Heart left ventricle (tissue), 16 donors: ENCODE data around the gene FADS3. TPM values are rescaled to one million over a fixed set of nuclear protein-coding genes. Genes with fewer than 3 reads are reported as not detected.

Source experiments
- ATAC-seq, 4 donors: fragments of 200-7000 bp; cut with Tn5 transposase; one replicate each; pipeline ENCODE4 v1.9.1; 2020 to 2022; ENCODE audit warnings: moderate library complexity in 4 of 4, mild to moderate bottlenecking in 3 of 4, moderate number of reproducible peaks in 1 of 4
- DNase-seq, 5 donors: peaks; one replicate each; pipeline ENCODE4 v3.0.0-alpha.2; 2020
- H3K27ac ChIP-seq, 12 donors: fragments of 200-600 bp; sonication (generic) in 4 of 12; one replicate each; pipeline versions ENCODE4 v1.5.0 to v1.8.0; 2016 to 2022; ENCODE audit warnings: mild to moderate bottlenecking in 2 of 12
- H3K27me3 ChIP-seq, 9 donors: fragments of 200-600 bp; sonication (generic) in 2 of 9; one replicate each; pipeline versions ENCODE4 v1.5.1 to v1.8.0; 2016 to 2022; ENCODE audit warnings: mild to moderate bottlenecking in 3 of 9
- H3K36me3 ChIP-seq, 9 donors: fragments of 200-600 bp; sonication (generic) in 2 of 9; one replicate each; pipeline versions ENCODE4 v1.5.0 to v1.8.0; 2018 to 2022; ENCODE audit warnings: mild to moderate bottlenecking in 2 of 9
- H3K4me1 ChIP-seq, 12 donors: fragments of 200-600 bp; sonication (generic) in 4 of 12; one replicate each; pipeline versions ENCODE4 v1.5.0 to v1.8.0; 2016 to 2022; ENCODE audit warnings: mild to moderate bottlenecking in 3 of 12
- H3K4me3 ChIP-seq, 12 donors: fragments of 200-600 bp; sonication (generic) in 4 of 12; one replicate each; pipeline versions ENCODE4 v1.5.0 to v1.8.0; 2017 to 2022; ENCODE audit warnings: mild to moderate bottlenecking in 9 of 12, moderate library complexity in 4 of 12
- H3K9me3 ChIP-seq, 12 donors: fragments of 200-600 bp; sonication (generic) in 4 of 12; one replicate each; pipeline versions ENCODE4 v1.5.0 to v1.8.0; 2016 to 2022; ENCODE audit warnings: mild to moderate bottlenecking in 1 of 12
- POLR2A ChIP-seq, 2 donors: fragments of 450-650 bp; IDR thresholded peaks; one replicate each; pipeline ENCODE4 v1.6.1; 2017; ENCODE audit warnings: antibody characterized with exemption in 2 of 2, mild to moderate bottlenecking in 2 of 2, moderate library complexity in 2 of 2
- WGBS, 4 donors: extraction: QIAGEN DNeasy Blood & Tissue Kit in 2 of 4; methylation state at CpG; one replicate each; pipeline versions ENCODE4 v1.1.5 to v1.1.7; 2013 to 2018; 5-methylcytosine and 5-hydroxymethylcytosine counted together
- intact Hi-C, 10 donors: fragments of 100-400 bp; cut with DNase I; formaldehyde crosslinking; loops; one replicate each; pipeline versions ENCODE4 v1.11.1 to v1.14.2; 2022
- polyA plus RNA-seq, 2 donors: library from polyadenylated mRNA; stranded (reverse); fragments of 200-250 nt; gene quantifications; one replicate each; pipeline ENCODE4 v1.2.3, GENCODE V29; 2013
- total RNA-seq, 9 donors: library from RNA; depleted of rRNA in 2 of 9; stranded (reverse); fragments of >200 nt in 2 of 9; fragmentation: NEBNext Ultra II Directional in 3 of 9; extraction: Animal tissue kit (Norgen Biotek cat#: 25700) in 3 of 9; gene quantifications; one replicate each; pipeline versions ENCODE4 v1.1.0 to v1.2.4, GENCODE V29; 2016 to 2023
- TF ChIP-seq, protein P1 (sequence below), 12 donors: fragments of 200-600 bp; sonication (generic) in 4 of 12; IDR thresholded peaks; one replicate each; pipeline versions ENCODE4 v1.5.0 to v1.8.0; 2018 to 2022; ENCODE audit warnings: antibody characterized with exemption in 12 of 12, mild to moderate bottlenecking in 5 of 12
- donor health status: ischemic (EF 13 %, LVEDD 7.1; RV severe dilation, severe dysfunction).
- donor health status: healthy with polysubstance abuse.
- donor health status: DM: no; HTN: yes; CAD: no.
- donor health status: DM: no; HTN: no; CAD: no.
- donor health status: ischemic (EF 25% LVEDD 6.9; RV normal size, moderate dysfunction).
- donor health status: ischemic (EF 25% LVEDD 5.7; RV mildly dilated, moderate dysfunction).
- donor health status: healthy.
- donor health status: DM: yes; HTN: yes; CAD: no.
- donor health status: ischemic (EF 35%, LVEDD 5.7; RV mildly dilated, moderate dysfunction).
- donor health status: nonischemic (EF 11% LVEDD 7.7; RV severe dilation, severe dysfunction).
- donor health status: DM: yes; HTN: yes; CAD: no.
- donor health status: PGD.
- donor health status: ischemic (EF 29% LVEDD 5.4; RV normal size, mild dysfunction).
- donor health status: nonischemic (EF 23%, LVEDD 6.1; RV moderate dilation, normal function).

FADS3 gene
- total and polyA plus RNA-seq, 11 donors = 53.2 to 237 (median 79.6) TPM

DNA sequence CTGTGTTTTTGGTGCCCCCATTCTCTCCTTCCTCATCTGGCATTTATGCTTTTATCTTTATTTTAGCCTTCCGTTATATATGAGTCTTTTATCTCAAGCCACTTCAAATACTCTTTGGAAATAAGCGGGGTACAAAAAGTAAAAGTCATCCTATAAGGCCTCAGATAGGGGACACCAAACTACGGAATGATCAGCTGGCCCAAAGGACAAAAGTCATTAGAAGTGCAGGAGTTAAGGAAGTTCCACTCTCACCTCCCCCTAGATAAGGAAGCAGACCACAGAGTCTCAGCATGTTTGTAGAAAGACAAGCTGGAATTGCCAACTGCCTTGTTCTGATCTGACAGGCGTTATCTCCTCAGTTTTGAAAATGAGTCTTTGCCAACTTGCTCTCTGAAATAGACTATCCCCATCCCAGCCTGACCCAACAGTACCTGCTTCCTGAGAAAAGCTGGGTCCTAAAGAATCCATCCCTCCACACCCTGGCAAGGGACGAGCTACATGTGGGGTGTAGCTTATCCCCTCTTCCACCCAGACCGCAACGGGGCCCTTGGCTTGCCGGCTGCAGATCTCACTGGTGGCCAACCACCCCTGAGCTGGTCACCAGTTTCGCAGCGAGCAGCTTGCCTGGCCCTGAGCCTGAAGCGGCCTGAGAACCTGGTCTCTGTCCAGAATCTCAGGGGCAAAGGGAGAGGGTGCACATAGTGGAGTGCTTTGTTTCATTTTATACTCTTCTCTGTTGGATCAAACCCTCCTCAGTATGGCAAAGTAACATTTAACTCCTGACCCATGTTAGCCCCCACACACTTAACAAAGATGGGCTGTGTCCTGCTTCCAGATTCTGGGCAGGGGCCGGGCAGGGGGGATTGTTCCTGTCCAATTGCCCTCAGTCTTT is 49.5 kb downstream of the FADS3 start:
- H3K4me1 ChIP-seq = peaks cover 0 to 14% (median 2%) of the 10 kb centered on the region in 12 donors
- no peak for TF ChIP-seq POLR2A (IDR thresholded peaks at IDR 0.05)
- TF ChIP-seq, protein P1, sequence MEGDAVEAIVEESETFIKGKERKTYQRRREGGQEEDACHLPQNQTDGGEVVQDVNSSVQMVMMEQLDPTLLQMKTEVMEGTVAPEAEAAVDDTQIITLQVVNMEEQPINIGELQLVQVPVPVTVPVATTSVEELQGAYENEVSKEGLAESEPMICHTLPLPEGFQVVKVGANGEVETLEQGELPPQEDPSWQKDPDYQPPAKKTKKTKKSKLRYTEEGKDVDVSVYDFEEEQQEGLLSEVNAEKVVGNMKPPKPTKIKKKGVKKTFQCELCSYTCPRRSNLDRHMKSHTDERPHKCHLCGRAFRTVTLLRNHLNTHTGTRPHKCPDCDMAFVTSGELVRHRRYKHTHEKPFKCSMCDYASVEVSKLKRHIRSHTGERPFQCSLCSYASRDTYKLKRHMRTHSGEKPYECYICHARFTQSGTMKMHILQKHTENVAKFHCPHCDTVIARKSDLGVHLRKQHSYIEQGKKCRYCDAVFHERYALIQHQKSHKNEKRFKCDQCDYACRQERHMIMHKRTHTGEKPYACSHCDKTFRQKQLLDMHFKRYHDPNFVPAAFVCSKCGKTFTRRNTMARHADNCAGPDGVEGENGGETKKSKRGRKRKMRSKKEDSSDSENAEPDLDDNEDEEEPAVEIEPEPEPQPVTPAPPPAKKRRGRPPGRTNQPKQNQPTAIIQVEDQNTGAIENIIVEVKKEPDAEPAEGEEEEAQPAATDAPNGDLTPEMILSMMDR (IDR thresholded peaks at IDR 0.05) = no peak
- intact Hi-C loops = no loop called here
- DNase-seq (peak in 3 of 5 donors; percentile 45 to 66 (median 46)), ATAC-seq (peak; percentile 71 to 78 (median 75))
- WGBS, 4 donors = 53 to 71% (median 65%) methylated on average over 11 to 12 of the region's 12 CpGs
- no peak overlapping the region for H3K4me3 ChIP-seq
- H3K9me3 ChIP-seq = no peaks in the 10 kb centered on the region
- H3K27ac ChIP-seq = peak overlapping the region in 10 of 12 donors; percentile 5 to 79 (median 51)
- peaks cover 0 to 79% (median 48%) of the 10 kb centered on the region in 9 donors for H3K36me3 ChIP-seq
- H3K27me3 ChIP-seq = no peaks in the 10 kb centered on the region

DNA sequence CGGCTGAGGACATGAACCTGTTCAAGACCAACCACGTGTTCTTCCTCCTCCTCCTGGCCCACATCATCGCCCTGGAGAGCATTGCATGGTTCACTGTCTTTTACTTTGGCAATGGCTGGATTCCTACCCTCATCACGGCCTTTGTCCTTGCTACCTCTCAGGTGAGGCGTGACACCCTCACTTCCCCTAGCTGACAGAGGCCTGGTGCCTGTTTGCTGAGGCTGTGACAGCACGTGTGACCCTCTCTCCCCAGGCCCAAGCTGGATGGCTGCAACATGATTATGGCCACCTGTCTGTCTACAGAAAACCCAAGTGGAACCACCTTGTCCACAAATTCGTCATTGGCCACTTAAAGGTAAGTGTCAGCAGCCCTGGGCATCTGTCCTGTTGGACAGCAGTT is 51.0 kb downstream of the FADS3 start:
- peaks cover 0 to 67% (median 48%) of the 10 kb centered on the region in 9 donors for H3K36me3 ChIP-seq
- 91 to 96% (median 95%) methylated on average over 7 of the region's 7 CpGs for WGBS, 4 donors
- no peaks in the 10 kb centered on the region for H3K27me3 ChIP-seq
- no peak for TF ChIP-seq POLR2A (IDR thresholded peaks at IDR 0.05)
- TF ChIP-seq, protein P1 (IDR thresholded peaks at IDR 0.05) = no peak
- no peak overlapping the region for H3K4me3 ChIP-seq
- peaks cover 0 to 24% (median 8%) of the 10 kb centered on the region in 12 donors for H3K4me1 ChIP-seq
- H3K27ac ChIP-seq = no peak overlapping the region
- DNase-seq (peak in 2 of 5 donors; percentile 8 to 12), ATAC-seq (no peak)
- H3K9me3 ChIP-seq = no peaks in the 10 kb centered on the region
- intact Hi-C loops = no loop called here

- 93 to 98% (median 97%) methylated on average over 2 of the region's 2 CpGs for WGBS, 4 donors
- Histone ChIP-seq H3K27ac (no peak overlapping the region), H3K4me1 (peaks cover 0 to 30% (median 14%) of the 10 kb centered on the region in 12 donors), H3K36me3 (peaks cover 0 to 62% (median 46%) of the 10 kb centered on the region in 9 donors), H3K9me3 (no peaks in the 10 kb centered on the region), H3K4me3 (no peak overlapping the region), H3K27me3 (no peaks in the 10 kb centered on the region)
- intact Hi-C loops = no loop called here
- ATAC-seq = no peak
- DNase-seq = no peak
- TF ChIP-seq POLR2A (IDR thresholded peaks at IDR 0.05) = no peak
- TF ChIP-seq, protein P1 (IDR thresholded peaks at IDR 0.05) = no peak
Measured at GRCh38 chr11:61839742-61840141, 51.6 kb downstream of the FADS3 start.

DNA sequence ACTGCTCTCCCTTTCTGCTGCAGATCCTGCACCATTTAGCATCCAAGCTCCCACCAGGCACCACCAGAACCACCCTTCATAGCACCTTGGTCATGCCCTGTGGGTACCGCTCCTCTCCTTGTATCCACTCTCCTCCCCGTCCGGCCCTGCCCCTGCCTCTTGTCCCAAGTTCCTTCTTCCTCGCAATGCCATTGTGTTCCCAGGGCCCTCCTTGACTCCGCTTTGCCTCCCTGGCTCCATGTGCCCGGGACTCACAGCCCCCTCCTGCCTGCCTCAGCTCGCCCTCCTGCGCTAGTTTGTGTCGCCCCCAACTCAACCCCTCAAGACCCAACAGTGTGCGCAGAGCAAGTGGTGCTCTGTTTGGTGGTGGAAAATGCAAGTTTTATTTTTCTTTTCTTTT is 52.4 kb downstream of the FADS3 start:
- H3K4me3 ChIP-seq = no peak overlapping the region
- 87 to 98% (median 90%) methylated on average over 10 of the region's 10 CpGs for WGBS, 4 donors
- peaks cover 0 to 54% (median 38%) of the 10 kb centered on the region in 9 donors for H3K36me3 ChIP-seq
- H3K9me3 ChIP-seq = no peaks in the 10 kb centered on the region
- peaks cover 0 to 37% (median 22%) of the 10 kb centered on the region in 12 donors for H3K4me1 ChIP-seq
- intact Hi-C loops = no loop called here
- no peaks in the 10 kb centered on the region for H3K27me3 ChIP-seq
- DNase-seq (peak in 2 of 5 donors; percentile 14 to 23), ATAC-seq (no peak)
- no peak overlapping the region for H3K27ac ChIP-seq
- TF ChIP-seq, protein P1 (IDR thresholded peaks at IDR 0.05) = no peak
- no peak for TF ChIP-seq POLR2A (IDR thresholded peaks at IDR 0.05)
